HepG2 (cell line): ENCODE results near the gene FRMD5. TPM values are rescaled to one million over a fixed set of nuclear protein-coding genes. Genes with fewer than 3 reads are reported as not detected.

ENCODE experiments used
- ARNT2 ChIP-seq: sonication (generic); formaldehyde crosslinking; IDR thresholded peaks from 2 replicates; pipeline ENCODE4 v1.8.0; 2022; ENCODE audit warnings: mild to moderate bottlenecking, low read depth, missing genetic modification reagents, moderate library complexity
- CENPX ChIP-seq: sonication (generic); formaldehyde crosslinking; IDR thresholded peaks from 2 replicates; pipeline ENCODE4 v1.9.0; 2021; ENCODE audit warnings: mild to moderate bottlenecking, missing genetic modification reagents, moderate library complexity
- HDAC1 ChIP-seq: sonication (generic); formaldehyde crosslinking; IDR thresholded peaks from 2 replicates; pipeline ENCODE4 v1.5.1; 2020; ENCODE audit warnings: mild to moderate bottlenecking, missing genetic modification reagents
- HINFP ChIP-seq: sonication (generic); formaldehyde crosslinking; IDR thresholded peaks from 2 replicates; pipeline ENCODE4 v1.4.0; 2020; ENCODE audit warnings: low read depth, mild to moderate bottlenecking, missing genetic modification reagents
- NFKBIZ ChIP-seq: IDR thresholded peaks from 2 replicates; pipeline ENCODE4 v1.6.1; 2018; ENCODE audit warnings: missing genetic modification reagents, missing compliant biosample characterization
- NR0B2 ChIP-seq: sonication (generic); formaldehyde crosslinking; IDR thresholded peaks from 2 replicates; pipeline ENCODE4 v1.4.0; 2020; ENCODE audit warnings: mild to moderate bottlenecking, missing genetic modification reagents
- NRL ChIP-seq: sonication (generic); formaldehyde crosslinking; IDR thresholded peaks from 2 replicates; pipeline ENCODE4 v1.5.0; 2020; ENCODE audit warnings: missing genetic modification reagents, mild to moderate bottlenecking, moderate library complexity, borderline replicate concordance
- PHF8 ChIP-seq: sonication (generic); formaldehyde crosslinking; IDR thresholded peaks from 2 replicates; pipeline ENCODE4 v1.5.0; 2020; ENCODE audit warnings: missing genetic modification reagents
- POLR2A ChIP-seq, 2 experiments: IDR thresholded peaks; 2 replicates each; pipeline ENCODE4 v1.6.1; 2011; ENCODE audit warnings: low read depth in 2 of 2, low read length in 2 of 2, mild to moderate bottlenecking in 1 of 2, moderate library complexity in 1 of 2; ENCODE audit not compliant: insufficient read depth in 1 of 2
- RFX3 ChIP-seq: IDR thresholded peaks from 2 replicates; pipeline ENCODE4 v1.6.1; 2016; ENCODE audit warnings: missing biosample characterization, missing genetic modification reagents
- SKI ChIP-seq: fragments of 450-650 bp; IDR thresholded peaks from one replicate; pipeline ENCODE4 v1.6.1; 2018; ENCODE audit warnings: mild to moderate bottlenecking; ENCODE audit not compliant: partially characterized antibody
- SP140L ChIP-seq: sonication (generic); formaldehyde crosslinking; IDR thresholded peaks from 2 replicates; pipeline ENCODE4 v1.4.0; 2020; ENCODE audit warnings: missing genetic modification reagents, borderline replicate concordance
- SPEN ChIP-seq: sonication (generic); formaldehyde crosslinking; IDR thresholded peaks from 2 replicates; pipeline ENCODE4 v1.5.1; 2020; ENCODE audit warnings: low read depth, mild to moderate bottlenecking, missing genetic modification reagents
- YEATS4 ChIP-seq: sonication (generic); formaldehyde crosslinking; IDR thresholded peaks from 2 replicates; pipeline ENCODE4 v1.4.0; 2020; ENCODE audit warnings: missing genetic modification reagents, borderline replicate concordance
- ZBTB7A ChIP-seq: sonication (generic); formaldehyde crosslinking; IDR thresholded peaks from 2 replicates; pipeline ENCODE4 v1.8.0; 2022; ENCODE audit warnings: mild to moderate bottlenecking, missing genetic modification reagents
- ZGPAT ChIP-seq: IDR thresholded peaks from 2 replicates; pipeline ENCODE4 v1.6.1; 2016; ENCODE audit warnings: mild to moderate bottlenecking
- ZNF329 ChIP-seq: sonication (generic); formaldehyde crosslinking; IDR thresholded peaks from 2 replicates; pipeline ENCODE4 v1.9.0; 2021; ENCODE audit warnings: low read depth, mild to moderate bottlenecking, missing genetic modification reagents
- ZNF615 ChIP-seq: sonication (generic); formaldehyde crosslinking; IDR thresholded peaks from 2 replicates; pipeline ENCODE4 v1.5.0; 2020; ENCODE audit warnings: mild to moderate bottlenecking, missing genetic modification reagents, borderline replicate concordance
- ZNF670 ChIP-seq: sonication (generic); formaldehyde crosslinking; IDR thresholded peaks from 2 replicates; pipeline ENCODE4 v1.8.0; 2022; ENCODE audit warnings: mild to moderate bottlenecking, missing genetic modification reagents, borderline replicate concordance
- ZNF782 ChIP-seq: sonication (generic); formaldehyde crosslinking; IDR thresholded peaks from 2 replicates; pipeline ENCODE4 v1.4.0; 2020; ENCODE audit warnings: missing genetic modification reagents, mild to moderate bottlenecking, borderline replicate concordance
- ZNF792 ChIP-seq: IDR thresholded peaks from 2 replicates; pipeline ENCODE4 v1.6.1; 2016
- ZNF883 ChIP-seq: sonication (generic); formaldehyde crosslinking; IDR thresholded peaks from 2 replicates; pipeline ENCODE4 v1.5.1; 2020; ENCODE audit warnings: mild to moderate bottlenecking, missing genetic modification reagents; ENCODE audit errors: not compliant biosample characterization
- polyA plus RNA-seq, 8 experiments: library from polyadenylated mRNA; depleted of rRNA in 3 of 8; stranded (reverse) in 7 of 8; unstranded in 1 of 8; fragments of >200 nt; fragmentation: Illumina TruSeq in 4 of 8; extraction: Trizol in 4 of 8; gene quantifications; 2 replicates each; pipeline versions ENCODE4 v1.2.1 to v1.2.3, GENCODE V29; 2011 to 2016; ENCODE audit warnings: low read depth in 4 of 8, missing spikeins in 1 of 8, mixed read lengths in 1 of 8; ENCODE audit not compliant: insufficient read depth in 1 of 8
- total RNA-seq, 5 experiments: library from RNA; depleted of rRNA; stranded (reverse); fragments of >200 nt; fragmentation: Illumina TruSeq; extraction: Trizol; gene quantifications; 2 replicates each; pipeline ENCODE4 v1.2.3, GENCODE V29; 2016; ENCODE audit warnings: low read depth in 1 of 5
- TF ChIP-seq, protein P1 (sequence below): sonication (generic); formaldehyde crosslinking; IDR thresholded peaks from 2 replicates; pipeline ENCODE4 v1.4.0; 2020; ENCODE audit warnings: mild to moderate bottlenecking, missing genetic modification reagents
- TF ChIP-seq, protein P2 (sequence below): sonication (generic); formaldehyde crosslinking; IDR thresholded peaks from 2 replicates; pipeline ENCODE4 v1.8.1; 2023; ENCODE audit warnings: mild to moderate bottlenecking, missing genetic modification reagents, borderline replicate concordance
- TF ChIP-seq, protein P3 (sequence below): sonication (generic); formaldehyde crosslinking; IDR thresholded peaks from 2 replicates; pipeline ENCODE4 v1.4.0; 2020; ENCODE audit warnings: mild to moderate bottlenecking, low read depth, missing genetic modification reagents

FRMD5 gene
- total and polyA plus RNA-seq, 2 of the 13 experiments (the other 11 are each of a cell fraction or from before 2014, with no cell fraction given): 0.93 to 1.5 TPM

GRCh38 chr15:43826508-43827341, 368.3 kb downstream of the FRMD5 start, which contains the start of gene WDR76 (continued):
- TF ChIP-seq HINFP (CRISPR knock-in tag) (no peak), YEATS4 (CRISPR knock-in tag) (peak; percentile 51; the same call in 1 of the 2 replicates), POLR2A (IDR thresholded peaks at IDR 0.05; ENCODE audit: insufficient read depth in 1 of 2, low read depth in 2 of 2, low read length in 2 of 2) (0 out of 4 replicates have a peak, but pooled peaks of 1 of the 2 experiments have one; percentile 14), NFKBIZ (CRISPR knock-in tag) (no peak), ZNF792 (CRISPR knock-in tag) (0 out of 2 replicates have a peak, but pooled peaks have one; percentile 23), NR0B2 (CRISPR knock-in tag) (peak; percentile 54; the same call in 1 of the 2 replicates), ZGPAT (CRISPR knock-in tag) (no peak), PHF8 (CRISPR knock-in tag) (peak; percentile 39; the same call in 1 of the 2 replicates), CENPX (CRISPR knock-in tag) (no peak), ZBTB7A (CRISPR knock-in tag) (no peak), ZNF782 (CRISPR knock-in tag) (no peak), SP140L (CRISPR knock-in tag) (no peak), HDAC1 (CRISPR knock-in tag) (0 out of 2 replicates have a peak, but pooled peaks have one; percentile 38), RFX3 (CRISPR knock-in tag) (no peak), SPEN (CRISPR knock-in tag) (peak; percentile 37; the same call in 1 of the 2 replicates), SKI (peak; percentile 14), ZNF329 (CRISPR knock-in tag) (no peak), ARNT2 (no peak), ZNF883 (CRISPR knock-in tag) (no peak), ZNF670 (CRISPR knock-in tag) (no peak), NRL (CRISPR knock-in tag) (peak; percentile 39; the same call in 1 of the 2 replicates), ZNF615 (CRISPR knock-in tag) (no peak)
- TF ChIP-seq, protein P1, sequence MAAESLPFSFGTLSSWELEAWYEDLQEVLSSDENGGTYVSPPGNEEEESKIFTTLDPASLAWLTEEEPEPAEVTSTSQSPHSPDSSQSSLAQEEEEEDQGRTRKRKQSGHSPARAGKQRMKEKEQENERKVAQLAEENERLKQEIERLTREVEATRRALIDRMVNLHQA: no peak
- TF ChIP-seq, protein P2, sequence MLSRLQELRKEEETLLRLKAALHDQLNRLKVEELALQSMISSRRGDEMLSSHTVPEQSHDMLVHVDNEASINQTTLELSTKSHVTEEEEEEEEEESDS (CRISPR knock-in tag): no peak
- TF ChIP-seq, protein P3, sequence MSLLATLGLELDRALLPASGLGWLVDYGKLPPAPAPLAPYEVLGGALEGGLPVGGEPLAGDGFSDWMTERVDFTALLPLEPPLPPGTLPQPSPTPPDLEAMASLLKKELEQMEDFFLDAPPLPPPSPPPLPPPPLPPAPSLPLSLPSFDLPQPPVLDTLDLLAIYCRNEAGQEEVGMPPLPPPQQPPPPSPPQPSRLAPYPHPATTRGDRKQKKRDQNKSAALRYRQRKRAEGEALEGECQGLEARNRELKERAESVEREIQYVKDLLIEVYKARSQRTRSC (CRISPR knock-in tag): no peak
